IPS-20b (cell line): ENCODE data around the gene KCTD4.
"Not testable (repeated sequence)": the region's sequence is repeated elsewhere in the genome, so short reads cannot be mapped to it uniquely, and the experiment has no call there.

ENCODE experiments used
- H3K27ac ChIP-seq: one replicate; pipeline ENCODE4 v1.5.1; 2013; ENCODE audit warnings: low read length
- H3K27me3 ChIP-seq: 2 replicates; pipeline ENCODE4 v1.6.1; 2013; ENCODE audit warnings: mild to moderate bottlenecking, low read length, inconsistent platforms; ENCODE audit not compliant: insufficient read depth
- H3K36me3 ChIP-seq: 2 replicates; pipeline ENCODE4 v1.6.1; 2013; ENCODE audit warnings: low read depth, mild to moderate bottlenecking, inconsistent platforms, low read length, moderate library complexity; ENCODE audit not compliant: insufficient read depth
- H3K4me1 ChIP-seq: 2 replicates; pipeline ENCODE4 v1.6.1; 2013; ENCODE audit warnings: mild to moderate bottlenecking, control low read depth, inconsistent platforms, low read length, moderate library complexity; ENCODE audit not compliant: insufficient read depth
- H3K4me3 ChIP-seq: 2 replicates; pipeline ENCODE4 v1.5.1; 2013; ENCODE audit warnings: mild to moderate bottlenecking, low read length, inconsistent platforms
- H3K9ac ChIP-seq: 2 replicates; pipeline ENCODE4 v1.6.1; 2013; ENCODE audit warnings: low read depth, mild to moderate bottlenecking, inconsistent platforms, low read length, moderate library complexity
- H3K9me3 ChIP-seq: 2 replicates; pipeline ENCODE4 v1.6.1; 2013; ENCODE audit warnings: mild to moderate bottlenecking, low read depth, low read length, inconsistent platforms; ENCODE audit not compliant: insufficient read depth

The KCTD4 gene

GRCh38 chr13:45191874-45192273, 9.0 kb downstream of the KCTD4 start:
- Histone ChIP-seq H3K4me3 (no peak overlapping the region), H3K27ac (no peak overlapping the region), H3K4me1 (peaks cover 8% of the 10 kb centered on the region), H3K9ac (no peak overlapping the region), H3K36me3 (no peaks in the 10 kb centered on the region), H3K9me3 (no peaks in the 10 kb centered on the region), H3K27me3 (no peaks in the 10 kb centered on the region)

GRCh38 chr13:45189511-45189910, 11.3 kb downstream of the KCTD4 start:
- not testable (repeated sequence) for H3K27me3 ChIP-seq, H3K9ac ChIP-seq, H3K9me3 ChIP-seq, H3K27ac ChIP-seq, H3K36me3 ChIP-seq, H3K4me3 ChIP-seq, H3K4me1 ChIP-seq

DNA sequence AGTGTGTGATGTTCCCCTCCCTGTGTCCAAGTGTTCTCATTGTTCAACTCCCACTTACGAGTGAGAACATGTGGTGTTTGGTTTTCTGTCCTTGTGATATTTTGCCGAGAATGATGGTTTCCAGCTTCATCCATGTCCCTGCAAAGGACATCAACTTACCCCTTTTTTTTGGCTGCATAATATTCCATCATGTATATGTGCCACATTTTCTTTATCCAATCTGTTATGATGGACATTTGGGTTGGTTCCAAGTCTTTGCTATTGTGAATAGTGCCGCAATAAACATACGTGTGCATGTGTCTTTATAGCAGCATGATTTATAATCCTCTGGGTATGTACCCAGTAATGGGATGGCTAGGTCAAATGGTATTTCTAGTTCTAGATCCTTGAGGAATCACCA, 11.8 kb downstream of the KCTD4 start:
- not testable (repeated sequence) for H3K4me3 ChIP-seq, H3K9me3 ChIP-seq, H3K4me1 ChIP-seq, H3K27me3 ChIP-seq, H3K9ac ChIP-seq, H3K27ac ChIP-seq, H3K36me3 ChIP-seq

DNA sequence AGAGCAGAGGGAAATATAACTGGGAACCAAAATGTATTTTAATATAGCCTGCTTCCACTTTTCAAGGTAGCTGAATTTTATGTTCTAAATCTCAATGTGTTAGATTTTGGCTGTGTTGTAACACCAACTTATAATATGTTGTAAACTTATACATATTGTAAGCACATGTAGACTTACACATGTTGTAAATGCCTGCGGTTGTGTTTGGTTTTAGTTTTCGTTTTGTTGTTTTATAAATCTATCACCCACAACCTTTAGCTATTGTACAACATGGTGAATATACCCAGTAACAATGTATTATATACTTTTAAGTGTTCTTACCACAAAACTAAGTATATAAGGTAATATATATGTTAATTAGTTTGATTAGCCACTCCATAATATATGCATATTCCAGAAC, 15.6 kb downstream of the KCTD4 start:
- H3K9ac ChIP-seq, result no peak overlapping the region
- no peak overlapping the region for H3K4me3 ChIP-seq
- H3K36me3 ChIP-seq, result peaks cover 5% of the 10 kb centered on the region; the same call in 1 of the 2 replicates
- H3K27ac ChIP-seq, result no peak overlapping the region
- no peaks in the 10 kb centered on the region for H3K4me1 ChIP-seq
- H3K9me3 ChIP-seq, result no peaks in the 10 kb centered on the region
- no peaks in the 10 kb centered on the region for H3K27me3 ChIP-seq

GRCh38 chr13:45184693-45185092, 16.2 kb downstream of the KCTD4 start:
- H3K9me3 ChIP-seq, result no peaks in the 10 kb centered on the region

DNA sequence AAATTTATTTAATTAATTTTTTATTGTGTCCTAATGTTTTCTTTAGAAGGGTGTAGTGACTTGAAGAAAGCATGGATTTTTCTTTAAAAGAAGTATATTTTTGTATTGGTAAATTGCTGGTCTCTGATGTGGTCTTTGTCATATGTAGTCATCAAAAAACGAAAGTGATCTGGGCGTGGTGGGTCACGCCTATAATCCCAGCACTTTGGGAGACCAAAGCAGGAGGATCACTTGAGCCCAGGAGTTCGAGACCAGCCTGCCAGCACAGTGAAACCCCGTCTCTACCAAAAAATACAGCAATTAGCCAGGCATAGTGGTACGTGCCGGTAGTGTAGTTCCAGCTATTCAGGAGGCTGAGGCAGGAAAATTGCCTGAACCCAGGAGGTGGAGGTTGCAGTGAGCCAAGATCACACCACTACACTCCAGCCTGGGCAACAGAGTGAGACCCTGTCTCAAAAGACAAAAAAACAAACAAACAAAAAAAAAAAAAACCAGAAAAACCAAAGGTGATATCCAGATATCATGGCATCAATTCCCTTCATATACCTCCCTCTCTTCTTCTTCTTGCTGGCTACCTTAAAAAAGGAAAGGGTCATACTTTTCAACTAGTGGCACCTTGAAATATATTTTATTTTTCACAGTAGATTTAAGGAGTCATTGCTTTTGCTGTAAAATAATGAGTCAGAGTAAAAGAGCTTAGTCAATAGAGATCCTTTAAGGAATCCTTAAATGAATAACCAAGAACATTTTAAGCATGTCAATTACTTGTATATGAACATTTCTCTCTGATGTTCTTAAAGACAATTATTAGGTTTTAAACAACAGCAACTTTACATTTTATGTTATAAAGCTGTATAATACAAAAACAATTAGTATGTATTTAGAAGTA, 19.9 kb downstream of the KCTD4 start:
- H3K4me3 ChIP-seq, result no peak overlapping the region
- H3K27me3 ChIP-seq, result no peaks in the 10 kb centered on the region
- H3K36me3 ChIP-seq, result peaks cover 5% of the 10 kb centered on the region; the same call in 1 of the 2 replicates
- no peak overlapping the region for H3K27ac ChIP-seq
- no peaks in the 10 kb centered on the region for H3K9me3 ChIP-seq
- H3K9ac ChIP-seq, result no peak overlapping the region
- no peaks in the 10 kb centered on the region for H3K4me1 ChIP-seq

More at GRCh38 chr13:45184693-45185092, 16.2 kb downstream of the KCTD4 start:
- Histone ChIP-seq H3K4me1 (no peaks in the 10 kb centered on the region), H3K27me3 (no peaks in the 10 kb centered on the region), H3K4me3 (no peak overlapping the region), H3K9ac (no peak overlapping the region), H3K36me3 (peaks cover 5% of the 10 kb centered on the region; the same call in 1 of the 2 replicates), H3K27ac (no peak overlapping the region)

DNA sequence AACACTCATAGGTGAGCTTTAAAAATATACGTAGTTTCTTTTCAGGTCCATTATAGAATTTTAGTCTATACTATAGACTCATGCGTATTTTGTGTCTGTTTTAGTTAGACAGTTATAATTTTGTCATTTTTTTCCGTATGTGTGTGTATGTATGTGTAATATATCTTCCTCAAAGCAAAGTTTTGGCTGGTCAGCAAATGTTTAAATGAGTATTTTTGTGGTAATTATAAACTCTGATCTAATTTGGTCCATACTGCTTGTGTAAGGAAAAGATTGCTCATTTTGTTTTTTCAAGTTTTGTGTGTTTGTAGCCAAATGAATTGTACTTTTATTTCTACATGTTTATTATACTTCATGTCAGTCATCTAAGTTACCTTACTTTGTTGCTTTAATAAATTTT, 20.5 kb downstream of the KCTD4 start:
- Histone ChIP-seq H3K27me3 (no peaks in the 10 kb centered on the region), H3K9ac (no peak overlapping the region), H3K36me3 (peaks cover 5% of the 10 kb centered on the region; the same call in 1 of the 2 replicates), H3K9me3 (no peaks in the 10 kb centered on the region), H3K4me3 (no peak overlapping the region), H3K27ac (no peak overlapping the region), H3K4me1 (no peaks in the 10 kb centered on the region)

- no peak overlapping the region for H3K9ac ChIP-seq
- no peak overlapping the region for H3K27ac ChIP-seq
- no peaks in the 10 kb centered on the region for H3K27me3 ChIP-seq
- peaks cover 9% of the 10 kb centered on the region; the same call in 1 of the 2 replicates for H3K36me3 ChIP-seq
- no peaks in the 10 kb centered on the region for H3K9me3 ChIP-seq
- no peak overlapping the region for H3K4me3 ChIP-seq
- H3K4me1 ChIP-seq, result no peaks in the 10 kb centered on the region
Observed at GRCh38 chr13:45179428-45179827, 21.4 kb downstream of the KCTD4 start.

DNA sequence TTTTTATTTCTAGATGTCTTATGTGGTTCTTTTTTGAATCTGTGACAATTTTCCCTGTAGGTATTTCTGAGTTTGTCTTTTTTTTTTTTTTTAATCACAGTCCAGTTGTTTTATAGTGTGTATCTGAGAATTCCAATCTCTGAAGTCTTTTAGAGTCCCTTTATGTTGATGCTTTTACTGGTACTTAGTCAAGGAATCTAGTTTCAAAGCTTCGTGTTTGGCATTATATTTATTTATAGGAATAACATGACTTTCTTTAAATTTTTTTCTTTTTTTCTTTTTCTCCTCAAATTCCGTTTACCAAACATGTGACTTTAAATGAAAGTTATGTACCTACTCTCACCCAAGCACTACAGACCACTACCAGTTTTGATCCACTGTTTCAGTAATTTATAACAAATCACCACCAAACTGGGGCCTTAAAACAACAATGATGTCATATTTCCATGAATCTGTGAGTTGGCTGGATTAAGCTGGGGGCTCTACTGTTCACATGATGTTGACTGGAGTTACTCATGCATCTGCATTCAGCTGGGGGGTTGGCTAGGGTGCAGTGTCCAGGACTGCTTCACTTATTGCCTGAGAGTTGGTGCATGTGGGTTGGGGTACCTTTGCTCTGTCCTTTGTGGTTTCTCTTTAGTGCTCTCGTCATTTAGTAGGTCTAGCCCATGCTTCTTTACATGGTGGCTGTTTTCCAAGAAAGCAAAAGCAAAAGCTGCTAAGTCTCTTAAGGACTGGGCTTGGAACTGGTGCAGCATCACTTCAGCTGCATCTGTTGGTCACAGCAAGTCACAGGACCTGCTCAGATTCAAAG, 22.3 kb downstream of the KCTD4 start:
- Histone ChIP-seq H3K27ac (no peak overlapping the region), H3K36me3 (peaks cover 9% of the 10 kb centered on the region; the same call in 1 of the 2 replicates), H3K9me3 (no peaks in the 10 kb centered on the region), H3K9ac (no peak overlapping the region), H3K4me1 (no peaks in the 10 kb centered on the region), H3K4me3 (no peak overlapping the region), H3K27me3 (no peaks in the 10 kb centered on the region)

DNA sequence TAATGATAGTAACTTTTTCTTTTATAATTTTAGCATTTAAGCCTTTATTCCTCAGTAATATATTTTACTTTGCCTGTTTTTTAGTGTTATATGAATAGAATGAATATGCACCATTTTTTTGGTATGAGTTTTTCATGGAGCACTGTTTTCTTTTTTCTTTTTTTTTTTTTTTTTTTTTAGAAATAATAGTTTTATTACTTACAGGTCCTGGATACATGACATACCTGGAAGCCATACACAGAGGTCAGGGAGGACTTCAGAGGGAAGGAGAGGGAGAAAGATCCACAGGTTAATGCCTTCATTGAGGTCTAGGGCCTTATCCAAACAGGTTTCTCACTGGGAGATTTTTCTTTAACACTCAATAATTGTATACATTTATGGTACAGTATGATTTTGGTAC, 26.4 kb downstream of the KCTD4 start:
- Histone ChIP-seq H3K4me1 (no peaks in the 10 kb centered on the region), H3K4me3 (no peak overlapping the region), H3K27ac (no peak overlapping the region), H3K9me3 (no peaks in the 10 kb centered on the region), H3K36me3 (peaks cover 5% of the 10 kb centered on the region; the same call in 1 of the 2 replicates), H3K27me3 (no peaks in the 10 kb centered on the region), H3K9ac (no peak overlapping the region)

DNA sequence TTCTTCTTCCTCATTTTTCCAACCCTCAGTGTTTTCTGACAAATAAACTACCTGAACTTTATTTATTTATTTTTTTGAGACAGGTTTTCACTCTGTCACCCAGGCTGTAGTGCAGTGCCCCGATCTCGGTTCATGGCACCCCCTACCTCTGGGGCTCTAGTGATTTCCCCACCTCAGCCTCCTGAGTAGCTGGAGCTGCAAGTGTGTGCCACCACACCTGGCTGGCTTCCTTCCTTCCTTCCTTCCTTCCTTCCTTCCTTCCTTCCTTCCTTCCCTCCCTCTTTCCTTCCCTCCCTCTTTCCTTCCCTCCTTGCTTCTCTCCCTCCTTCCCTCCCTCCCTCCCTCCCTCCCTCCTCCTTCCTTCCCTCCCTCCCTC, 32.3 kb downstream of the KCTD4 start:
- Histone ChIP-seq H3K27me3 (no peaks in the 10 kb centered on the region), H3K4me3 (no peak overlapping the region), H3K27ac (no peak overlapping the region), H3K9ac (no peak overlapping the region), H3K9me3 (no peaks in the 10 kb centered on the region), H3K4me1 (no peaks in the 10 kb centered on the region), H3K36me3 (peaks cover 12% of the 10 kb centered on the region; the same call in 1 of the 2 replicates)
